Measurements from ENCODE around the gene NDUFA7.
A peak's percentile ranks its signal among the peaks of the same experiment; 100 is the strongest.

NDUFA7 gene

GRCh38 chr19:8331263-8331845 lies 10.2 kb upstream of the NDUFA7 start:
- H3K27ac ChIP-seq: no peak overlapping the region
- no peak for TF ChIP-seq CTCF (conservative IDR thresholded peaks at IDR 0.05)

GRCh38 chr19:8329996-8330395 lies 8.8 kb upstream of the NDUFA7 start:
- TF ChIP-seq CTCF (conservative IDR thresholded peaks at IDR 0.05): no peak
- H3K27ac ChIP-seq: no peak overlapping the region

- TF ChIP-seq CTCF (conservative IDR thresholded peaks at IDR 0.05): no peak
- H3K27ac ChIP-seq: no peak overlapping the region
These were observed 4.3 kb upstream of the NDUFA7 start for GRCh38 chr19:8325454-8325853.

GRCh38 chr19:8324186-8325050 lies 3.2 kb upstream of the NDUFA7 start:
- no peak overlapping the region for H3K27ac ChIP-seq
- no peak for TF ChIP-seq CTCF (conservative IDR thresholded peaks at IDR 0.05)

GRCh38 chr19:8323781-8324185 lies 2.6 kb upstream of the NDUFA7 start:
- no peak for TF ChIP-seq CTCF (conservative IDR thresholded peaks at IDR 0.05)

GRCh38 chr19:8322638-8322997 lies 1.4 kb upstream of the NDUFA7 start:
- peak overlapping the region; percentile 82; the same call in 1 of the 2 replicates for H3K27ac ChIP-seq
- no peak for TF ChIP-seq CTCF (conservative IDR thresholded peaks at IDR 0.05)

More at GRCh38 chr19:8323781-8324185, 2.6 kb upstream of the NDUFA7 start:
- no peak overlapping the region for H3K27ac ChIP-seq

- peak overlapping the region; percentile 82 for H3K27ac ChIP-seq
These were observed 937 bp upstream of the NDUFA7 start for GRCh38 chr19:8321986-8322637.

More at GRCh38 chr19:8321986-8322637, 937 bp upstream of the NDUFA7 start:
- TF ChIP-seq CTCF (conservative IDR thresholded peaks at IDR 0.05): no peak
